Measurements from ENCODE around the gene MMS22L.
A peak's percentile ranks its signal among the peaks of the same experiment; 100 is the strongest.

Gene MMS22L

GRCh38 chr6:97282726-97283617, at the start of gene MMS22L:
Gene MMS22L (minus strand): TSS chr6:97283216. CDS start chr6:97282477, 739 bp downstream.
- peak; percentile 96 for DNase-seq

GRCh38 chr6:97322811-97323210, 39.8 kb upstream of the MMS22L start:
- DNase-seq = no peak

GRCh38 chr6:97322226-97322625, 39.2 kb upstream of the MMS22L start:
- DNase-seq = no peak

GRCh38 chr6:97316978-97317377, 34.0 kb upstream of the MMS22L start:
- no peak for DNase-seq

- DNase-seq = no peak
Measured at GRCh38 chr6:97312241-97312640, 29.2 kb upstream of the MMS22L start.

- DNase-seq = no peak
Measured at GRCh38 chr6:97306544-97307320, 23.7 kb upstream of the MMS22L start.

- no peak for DNase-seq
Measured at GRCh38 chr6:97305414-97306066, 22.5 kb upstream of the MMS22L start.

GRCh38 chr6:97304701-97305100, 21.7 kb upstream of the MMS22L start:
- DNase-seq = no peak

- no peak for DNase-seq
Measured at GRCh38 chr6:97294451-97294850, 11.4 kb upstream of the MMS22L start.

- no peak for DNase-seq
Measured at GRCh38 chr6:97293198-97293696, 10.2 kb upstream of the MMS22L start.

- DNase-seq = no peak
Measured at GRCh38 chr6:97292671-97293070, 9.7 kb upstream of the MMS22L start.

- no peak for DNase-seq
Measured at GRCh38 chr6:97291896-97292295, 8.9 kb upstream of the MMS22L start.

- DNase-seq = no peak
Measured at GRCh38 chr6:97289332-97289731, 6.3 kb upstream of the MMS22L start.

- no peak for DNase-seq
Measured at GRCh38 chr6:97288188-97288587, 5.2 kb upstream of the MMS22L start.

- DNase-seq = peak; percentile 3
Measured at GRCh38 chr6:97282238-97282725, 734 bp downstream of the MMS22L start.

- DNase-seq = no peak
Measured at GRCh38 chr6:97280766-97281165, 2.2 kb downstream of the MMS22L start.

GRCh38 chr6:97275804-97276203, 7.2 kb downstream of the MMS22L start:
- no peak for DNase-seq

GRCh38 chr6:97269821-97270220, 13.2 kb downstream of the MMS22L start:
- no peak for DNase-seq

GRCh38 chr6:97262676-97263075, 20.3 kb downstream of the MMS22L start:
- DNase-seq = peak; percentile 79

- no peak for DNase-seq
Measured at GRCh38 chr6:97246842-97247241, 36.2 kb downstream of the MMS22L start.

- no peak for DNase-seq
Measured at GRCh38 chr6:97240222-97240621, 42.8 kb downstream of the MMS22L start.

- DNase-seq = peak; percentile 69
Measured at GRCh38 chr6:97231911-97232310, 51.1 kb downstream of the MMS22L start.

GRCh38 chr6:97222903-97223302, 60.1 kb downstream of the MMS22L start:
- DNase-seq = no peak
